Muscle layer of colon (tissue), 2 donors: ENCODE data around the gene RPS8.

Experiments
- H3K27ac ChIP-seq: one replicate; pipeline ENCODE4 v1.7.0; 2013; ENCODE audit warnings: low read depth, mild to moderate bottlenecking, low read length, moderate library complexity
- H3K27me3 ChIP-seq, 2 donors: one replicate each; pipeline ENCODE4 v1.7.0; 2013; ENCODE audit warnings: low read length in 2 of 2, mild to moderate bottlenecking in 2 of 2; ENCODE audit not compliant: insufficient read depth in 2 of 2, control insufficient read depth in 1 of 2
- H3K36me3 ChIP-seq: one replicate; pipeline ENCODE4 v1.7.0; 2013; ENCODE audit warnings: mild to moderate bottlenecking, low read length; ENCODE audit not compliant: insufficient read depth
- H3K4me1 ChIP-seq: one replicate; pipeline ENCODE4 v1.7.0; 2013; ENCODE audit warnings: mild to moderate bottlenecking, low read length; ENCODE audit not compliant: insufficient read depth
- H3K4me3 ChIP-seq, 2 donors: one replicate each; pipeline ENCODE4 v1.7.0; 2013; ENCODE audit warnings: low read length in 2 of 2, low read depth in 1 of 2, mild to moderate bottlenecking in 1 of 2, moderate library complexity in 1 of 2
- H3K9ac ChIP-seq: one replicate; pipeline ENCODE4 v1.7.0; 2013; ENCODE audit warnings: low read length
- H3K9me3 ChIP-seq: one replicate; pipeline ENCODE4 v1.7.0; 2013; ENCODE audit warnings: mild to moderate bottlenecking, low read length
- donor health status: abdominal sarcoma.
- donor health status: Adenocarcinoma of cecum.

Gene RPS8

DNA sequence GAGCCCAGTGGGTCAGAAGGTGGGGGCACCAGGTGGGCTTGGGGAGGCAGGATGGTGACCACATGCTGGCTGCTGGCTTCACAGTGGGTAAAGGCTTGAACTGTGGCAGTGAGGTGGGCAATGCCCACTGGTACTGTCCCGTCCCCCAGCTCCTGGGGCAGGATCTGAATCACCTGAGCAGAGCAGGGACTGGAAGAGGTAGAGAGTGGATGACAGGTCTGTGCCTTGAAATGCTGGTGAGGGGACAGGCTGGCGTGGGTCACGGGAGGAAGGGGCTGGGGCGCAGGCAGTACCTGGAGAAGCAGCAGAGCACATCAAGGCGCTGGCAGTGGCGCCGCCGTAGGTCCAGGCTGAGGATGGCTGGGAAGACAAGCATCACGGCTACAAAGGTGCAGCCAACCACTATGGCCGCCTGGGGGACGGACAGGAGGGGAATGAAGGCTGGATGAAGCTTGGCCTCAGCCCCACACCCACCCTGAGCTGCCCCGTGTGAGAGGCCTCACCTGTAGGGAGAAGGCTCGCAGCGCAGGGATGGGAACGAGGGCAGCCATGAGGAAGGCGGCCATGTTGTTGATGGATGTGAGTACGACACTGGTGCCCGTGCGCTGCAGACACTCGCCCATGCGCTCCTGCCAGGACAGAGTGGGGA lies 52.8 kb downstream of the RPS8 start:
- Histone ChIP-seq H3K4me3 (no peak overlapping the region), H3K27me3 (no peaks in the 10 kb centered on the region), H3K36me3 (no peaks in the 10 kb centered on the region), H3K9ac (no peak overlapping the region), H3K4me1 (no peaks in the 10 kb centered on the region), H3K9me3 (no peaks in the 10 kb centered on the region), H3K27ac (no peak overlapping the region)
